Heart left ventricle (tissue), 16 donors: ENCODE data around the gene PAK1. TPM values are rescaled to one million over a fixed set of nuclear protein-coding genes. Genes with fewer than 3 reads are reported as not detected.

Source experiments
- ATAC-seq, 4 donors: fragments of 200-7000 bp; cut with Tn5 transposase; one replicate each; pipeline ENCODE4 v1.9.1; 2020 to 2022; ENCODE audit warnings: moderate library complexity in 4 of 4, mild to moderate bottlenecking in 3 of 4, moderate number of reproducible peaks in 1 of 4
- DNase-seq, 5 donors: peaks; one replicate each; pipeline ENCODE4 v3.0.0-alpha.2; 2020
- H3K27ac ChIP-seq, 12 donors: fragments of 200-600 bp; sonication (generic) in 4 of 12; one replicate each; pipeline versions ENCODE4 v1.5.0 to v1.8.0; 2016 to 2022; ENCODE audit warnings: mild to moderate bottlenecking in 2 of 12
- H3K27me3 ChIP-seq, 9 donors: fragments of 200-600 bp; sonication (generic) in 2 of 9; one replicate each; pipeline versions ENCODE4 v1.5.1 to v1.8.0; 2016 to 2022; ENCODE audit warnings: mild to moderate bottlenecking in 3 of 9
- H3K36me3 ChIP-seq, 9 donors: fragments of 200-600 bp; sonication (generic) in 2 of 9; one replicate each; pipeline versions ENCODE4 v1.5.0 to v1.8.0; 2018 to 2022; ENCODE audit warnings: mild to moderate bottlenecking in 2 of 9
- H3K4me1 ChIP-seq, 12 donors: fragments of 200-600 bp; sonication (generic) in 4 of 12; one replicate each; pipeline versions ENCODE4 v1.5.0 to v1.8.0; 2016 to 2022; ENCODE audit warnings: mild to moderate bottlenecking in 3 of 12
- H3K4me3 ChIP-seq, 12 donors: fragments of 200-600 bp; sonication (generic) in 4 of 12; one replicate each; pipeline versions ENCODE4 v1.5.0 to v1.8.0; 2017 to 2022; ENCODE audit warnings: mild to moderate bottlenecking in 9 of 12, moderate library complexity in 4 of 12
- H3K9me3 ChIP-seq, 12 donors: fragments of 200-600 bp; sonication (generic) in 4 of 12; one replicate each; pipeline versions ENCODE4 v1.5.0 to v1.8.0; 2016 to 2022; ENCODE audit warnings: mild to moderate bottlenecking in 1 of 12
- POLR2A ChIP-seq, 2 donors: fragments of 450-650 bp; IDR thresholded peaks; one replicate each; pipeline ENCODE4 v1.6.1; 2017; ENCODE audit warnings: antibody characterized with exemption in 2 of 2, mild to moderate bottlenecking in 2 of 2, moderate library complexity in 2 of 2
- WGBS, 4 donors: extraction: QIAGEN DNeasy Blood & Tissue Kit in 2 of 4; methylation state at CpG; one replicate each; pipeline versions ENCODE4 v1.1.5 to v1.1.7; 2013 to 2018; 5-methylcytosine and 5-hydroxymethylcytosine counted together
- intact Hi-C, 10 donors: fragments of 100-400 bp; cut with DNase I; formaldehyde crosslinking; loops; one replicate each; pipeline versions ENCODE4 v1.11.1 to v1.14.2; 2022
- polyA plus RNA-seq, 2 donors: library from polyadenylated mRNA; stranded (reverse); fragments of 200-250 nt; gene quantifications; one replicate each; pipeline ENCODE4 v1.2.3, GENCODE V29; 2013
- total RNA-seq, 9 donors: library from RNA; depleted of rRNA in 2 of 9; stranded (reverse); fragments of >200 nt in 2 of 9; fragmentation: NEBNext Ultra II Directional in 3 of 9; extraction: Animal tissue kit (Norgen Biotek cat#: 25700) in 3 of 9; gene quantifications; one replicate each; pipeline versions ENCODE4 v1.1.0 to v1.2.4, GENCODE V29; 2016 to 2023
- TF ChIP-seq, protein P1 (sequence below), 12 donors: fragments of 200-600 bp; sonication (generic) in 4 of 12; IDR thresholded peaks; one replicate each; pipeline versions ENCODE4 v1.5.0 to v1.8.0; 2018 to 2022; ENCODE audit warnings: antibody characterized with exemption in 12 of 12, mild to moderate bottlenecking in 5 of 12
- donor health status: ischemic (EF 13 %, LVEDD 7.1; RV severe dilation, severe dysfunction).
- donor health status: healthy with polysubstance abuse.
- donor health status: DM: no; HTN: yes; CAD: no.
- donor health status: DM: no; HTN: no; CAD: no.
- donor health status: ischemic (EF 25% LVEDD 6.9; RV normal size, moderate dysfunction).
- donor health status: ischemic (EF 25% LVEDD 5.7; RV mildly dilated, moderate dysfunction).
- donor health status: healthy.
- donor health status: DM: yes; HTN: yes; CAD: no.
- donor health status: ischemic (EF 35%, LVEDD 5.7; RV mildly dilated, moderate dysfunction).
- donor health status: nonischemic (EF 11% LVEDD 7.7; RV severe dilation, severe dysfunction).
- donor health status: DM: yes; HTN: yes; CAD: no.
- donor health status: PGD.
- donor health status: ischemic (EF 29% LVEDD 5.4; RV normal size, mild dysfunction).
- donor health status: nonischemic (EF 23%, LVEDD 6.1; RV moderate dilation, normal function).

PAK1 gene
- total and polyA plus RNA-seq, 11 donors, result 2.1 to 25.4 (median 5.9) TPM

DNA sequence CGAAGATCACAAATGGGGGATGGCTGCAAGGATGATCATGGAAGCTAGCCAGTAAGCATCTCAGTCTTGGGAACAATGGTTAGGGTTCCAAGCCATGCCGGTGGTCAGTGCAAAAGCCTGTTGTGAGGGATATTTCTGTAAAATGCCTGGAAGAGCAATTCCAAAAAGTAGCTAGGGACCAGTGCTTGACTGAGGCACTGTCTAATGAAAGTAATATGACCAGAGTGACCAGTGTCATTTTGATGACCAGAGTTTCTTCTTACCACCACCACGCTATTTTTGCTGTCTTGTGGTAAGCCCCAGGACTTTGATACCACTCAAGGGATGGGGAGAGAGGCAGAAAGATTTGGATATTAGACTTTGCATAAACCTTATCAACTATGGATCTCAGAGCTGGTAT lies 190.8 kb downstream of the PAK1 start:
- H3K4me1 ChIP-seq, result no peaks in the 10 kb centered on the region
- TF ChIP-seq, protein P1, sequence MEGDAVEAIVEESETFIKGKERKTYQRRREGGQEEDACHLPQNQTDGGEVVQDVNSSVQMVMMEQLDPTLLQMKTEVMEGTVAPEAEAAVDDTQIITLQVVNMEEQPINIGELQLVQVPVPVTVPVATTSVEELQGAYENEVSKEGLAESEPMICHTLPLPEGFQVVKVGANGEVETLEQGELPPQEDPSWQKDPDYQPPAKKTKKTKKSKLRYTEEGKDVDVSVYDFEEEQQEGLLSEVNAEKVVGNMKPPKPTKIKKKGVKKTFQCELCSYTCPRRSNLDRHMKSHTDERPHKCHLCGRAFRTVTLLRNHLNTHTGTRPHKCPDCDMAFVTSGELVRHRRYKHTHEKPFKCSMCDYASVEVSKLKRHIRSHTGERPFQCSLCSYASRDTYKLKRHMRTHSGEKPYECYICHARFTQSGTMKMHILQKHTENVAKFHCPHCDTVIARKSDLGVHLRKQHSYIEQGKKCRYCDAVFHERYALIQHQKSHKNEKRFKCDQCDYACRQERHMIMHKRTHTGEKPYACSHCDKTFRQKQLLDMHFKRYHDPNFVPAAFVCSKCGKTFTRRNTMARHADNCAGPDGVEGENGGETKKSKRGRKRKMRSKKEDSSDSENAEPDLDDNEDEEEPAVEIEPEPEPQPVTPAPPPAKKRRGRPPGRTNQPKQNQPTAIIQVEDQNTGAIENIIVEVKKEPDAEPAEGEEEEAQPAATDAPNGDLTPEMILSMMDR (IDR thresholded peaks at IDR 0.05), result no peak
- no peak for TF ChIP-seq POLR2A (IDR thresholded peaks at IDR 0.05)
- intact Hi-C loops, result no loop called here
- no peak overlapping the region for H3K27ac ChIP-seq
- ATAC-seq (no peak), DNase-seq (no peak)
- H3K9me3 ChIP-seq, result peaks cover 0 to 9% (median 0%) of the 10 kb centered on the region in 12 donors
- H3K4me3 ChIP-seq, result no peak overlapping the region
- no peaks in the 10 kb centered on the region for H3K36me3 ChIP-seq
- peaks cover 0 to 9% (median 0%) of the 10 kb centered on the region in 9 donors for H3K27me3 ChIP-seq
- WGBS, 4 donors, result 54 to 69% (median 66%) methylated on average over 3 of the region's 3 CpGs

GRCh38 chr11:77278595-77279506 lies 195.0 kb downstream of the PAK1 start:
- Histone ChIP-seq H3K27ac (no peak overlapping the region), H3K4me3 (no peak overlapping the region), H3K36me3 (no peaks in the 10 kb centered on the region), H3K9me3 (peaks cover 0 to 9% (median 0%) of the 10 kb centered on the region in 12 donors), H3K27me3 (no peaks in the 10 kb centered on the region), H3K4me1 (no peaks in the 10 kb centered on the region)
- intact Hi-C loops, result no loop called here
- ATAC-seq (no peak), DNase-seq (no peak)
- WGBS, 4 donors, result 51 to 59% (median 55%) methylated on average over 2 of the region's 2 CpGs
- TF ChIP-seq, protein P1 (IDR thresholded peaks at IDR 0.05), result no peak
- TF ChIP-seq POLR2A (IDR thresholded peaks at IDR 0.05), result no peak

GRCh38 chr11:77276271-77276670 lies 197.6 kb downstream of the PAK1 start:
- Histone ChIP-seq H3K4me1 (no peaks in the 10 kb centered on the region), H3K4me3 (no peak overlapping the region), H3K27me3 (no peaks in the 10 kb centered on the region), H3K27ac (no peak overlapping the region), H3K9me3 (peaks cover 0 to 9% (median 0%) of the 10 kb centered on the region in 12 donors), H3K36me3 (no peaks in the 10 kb centered on the region)
- intact Hi-C loops, result no loop called here
- ATAC-seq (no peak), DNase-seq (no peak)
- 57 to 68% (median 64%) methylated on average over 2 of the region's 2 CpGs for WGBS, 4 donors
- TF ChIP-seq, protein P1 (IDR thresholded peaks at IDR 0.05), result no peak
- TF ChIP-seq POLR2A (IDR thresholded peaks at IDR 0.05), result no peak

Other genes with a start within 250 kb of the PAK1 start
- gene GDPD4, start 172.4 kb downstream of the PAK1 start, total RNA-seq, result not detected
- under 1 TPM in 1 of 2 donors, not detected in 1; 0.19 TPM for gene GDPD4, start 172.4 kb downstream of the PAK1 start, polyA plus RNA-seq
- 1 to 10 TPM in 5 of 9 donors, under 1 TPM in 4; 0.28 to 1.8 (median 1.2) TPM for gene AQP11, start 115.9 kb upstream of the PAK1 start, total RNA-seq
- gene AQP11, start 115.9 kb upstream of the PAK1 start, polyA plus RNA-seq, result under 1 TPM; 0.27 to 0.72 TPM
- gene CLNS1A, start 163.7 kb upstream of the PAK1 start, total RNA-seq, result 10 to 100 TPM; 60.8 to 85.1 (median 69.4) TPM
- gene CLNS1A, start 163.7 kb upstream of the PAK1 start, polyA plus RNA-seq, result 10 to 100 TPM; 49.5 to 80.8 TPM